ENCODE results near the gene REG4.

Gene REG4

DNA sequence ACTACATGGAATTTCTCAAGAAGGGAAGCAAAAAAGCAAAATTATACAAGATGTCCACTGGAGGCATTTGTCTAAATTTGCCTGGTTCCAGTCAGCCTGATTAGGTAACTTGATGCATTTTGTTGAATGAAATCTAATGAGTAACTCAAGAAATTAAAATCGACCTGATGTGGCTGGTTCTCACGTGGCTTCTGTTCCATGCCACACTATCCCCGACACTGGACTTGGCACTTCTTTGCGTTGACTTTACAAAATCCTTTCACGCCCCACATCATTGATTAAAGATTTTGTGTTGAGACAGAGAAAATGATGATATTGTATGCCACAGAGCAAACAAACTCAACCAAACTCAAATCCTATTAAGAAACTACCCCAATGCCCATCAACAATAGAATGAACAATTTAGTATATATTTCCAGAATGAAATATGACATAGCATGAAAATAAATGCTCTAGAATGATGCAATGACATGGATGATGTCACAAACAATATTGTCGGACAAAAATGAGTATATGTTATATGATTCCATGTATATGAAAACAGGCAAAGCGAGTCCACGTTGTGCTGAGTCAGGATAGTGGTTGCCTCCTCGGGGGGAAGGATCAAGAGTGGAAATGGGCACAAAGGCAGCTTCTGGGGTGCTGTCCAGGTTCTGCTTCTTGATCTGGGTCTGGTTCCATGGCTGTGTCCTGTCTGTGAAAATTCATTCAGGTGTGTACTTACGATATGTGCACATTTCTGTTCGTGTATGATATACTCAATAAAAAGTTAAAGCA is 29.6 kb downstream of the REG4 start:
- TF ChIP-seq, protein P1, sequence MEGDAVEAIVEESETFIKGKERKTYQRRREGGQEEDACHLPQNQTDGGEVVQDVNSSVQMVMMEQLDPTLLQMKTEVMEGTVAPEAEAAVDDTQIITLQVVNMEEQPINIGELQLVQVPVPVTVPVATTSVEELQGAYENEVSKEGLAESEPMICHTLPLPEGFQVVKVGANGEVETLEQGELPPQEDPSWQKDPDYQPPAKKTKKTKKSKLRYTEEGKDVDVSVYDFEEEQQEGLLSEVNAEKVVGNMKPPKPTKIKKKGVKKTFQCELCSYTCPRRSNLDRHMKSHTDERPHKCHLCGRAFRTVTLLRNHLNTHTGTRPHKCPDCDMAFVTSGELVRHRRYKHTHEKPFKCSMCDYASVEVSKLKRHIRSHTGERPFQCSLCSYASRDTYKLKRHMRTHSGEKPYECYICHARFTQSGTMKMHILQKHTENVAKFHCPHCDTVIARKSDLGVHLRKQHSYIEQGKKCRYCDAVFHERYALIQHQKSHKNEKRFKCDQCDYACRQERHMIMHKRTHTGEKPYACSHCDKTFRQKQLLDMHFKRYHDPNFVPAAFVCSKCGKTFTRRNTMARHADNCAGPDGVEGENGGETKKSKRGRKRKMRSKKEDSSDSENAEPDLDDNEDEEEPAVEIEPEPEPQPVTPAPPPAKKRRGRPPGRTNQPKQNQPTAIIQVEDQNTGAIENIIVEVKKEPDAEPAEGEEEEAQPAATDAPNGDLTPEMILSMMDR (IDR thresholded peaks at IDR 0.05; ENCODE audit: low read depth, low read length): no peak
- Histone ChIP-seq H3K36me3 (no peaks in the 10 kb centered on the region), H3K27me3 (peaks cover 8% of the 10 kb centered on the region), H3K9me3 (no peaks in the 10 kb centered on the region), H3K4me1 (no peaks in the 10 kb centered on the region), H3K4me3 (ENCODE audit: low read depth, low read length) (no peak overlapping the region)
- no peak for DNase-seq

DNA sequence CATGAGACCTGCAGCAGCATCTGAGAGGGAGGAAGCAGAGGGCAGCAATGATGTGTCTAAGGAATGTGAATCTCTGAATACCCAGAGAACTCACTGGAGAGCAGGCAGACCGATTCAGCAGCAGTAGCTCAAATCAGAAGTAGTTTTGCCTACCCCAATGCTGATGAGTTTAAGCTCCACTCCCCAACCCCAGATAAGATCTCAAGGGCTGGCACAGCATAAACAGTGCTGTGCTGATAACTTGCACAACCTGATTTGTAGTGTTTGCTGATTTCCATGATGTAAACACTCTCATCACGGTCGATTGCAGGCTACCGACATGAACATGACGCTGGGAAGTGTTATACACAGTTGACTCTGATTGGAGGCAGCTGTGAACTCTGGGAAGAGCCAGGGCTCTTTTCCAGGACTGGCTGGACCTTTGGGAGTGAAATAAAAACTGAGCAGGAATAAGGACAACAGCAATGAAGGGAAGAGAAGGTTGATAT is 31.3 kb downstream of the REG4 start:
- H3K4me3 ChIP-seq (ENCODE audit: low read depth, low read length): peak overlapping the region; percentile 23; the same call in 1 of the 2 replicates
- no peak for DNase-seq
- no peaks in the 10 kb centered on the region for H3K9me3 ChIP-seq
- no peaks in the 10 kb centered on the region for H3K4me1 ChIP-seq
- TF ChIP-seq, protein P1 (IDR thresholded peaks at IDR 0.05; ENCODE audit: low read depth, low read length): no peak
- no peaks in the 10 kb centered on the region for H3K36me3 ChIP-seq
- H3K27me3 ChIP-seq: peaks cover 10% of the 10 kb centered on the region

- no peaks in the 10 kb centered on the region for H3K9me3 ChIP-seq
- H3K36me3 ChIP-seq: no peaks in the 10 kb centered on the region
- H3K4me1 ChIP-seq: no peaks in the 10 kb centered on the region
- no peak for DNase-seq
- H3K27me3 ChIP-seq: peaks cover 10% of the 10 kb centered on the region
- H3K4me3 ChIP-seq (ENCODE audit: low read depth, low read length): no peak overlapping the region
- TF ChIP-seq, protein P1 (IDR thresholded peaks at IDR 0.05; ENCODE audit: low read depth, low read length): no peak
Measured at GRCh38 chr1:119778886-119779560, 32.2 kb downstream of the REG4 start.

- DNase-seq: no peak
- Histone ChIP-seq H3K9me3 (no peaks in the 10 kb centered on the region), H3K4me1 (no peaks in the 10 kb centered on the region), H3K27me3 (peaks cover 11% of the 10 kb centered on the region), H3K36me3 (no peaks in the 10 kb centered on the region), H3K4me3 (ENCODE audit: low read depth, low read length) (no peak overlapping the region)
- TF ChIP-seq, protein P1 (IDR thresholded peaks at IDR 0.05; ENCODE audit: low read depth, low read length): no peak
Measured at GRCh38 chr1:119778359-119778758, 32.9 kb downstream of the REG4 start.

DNA sequence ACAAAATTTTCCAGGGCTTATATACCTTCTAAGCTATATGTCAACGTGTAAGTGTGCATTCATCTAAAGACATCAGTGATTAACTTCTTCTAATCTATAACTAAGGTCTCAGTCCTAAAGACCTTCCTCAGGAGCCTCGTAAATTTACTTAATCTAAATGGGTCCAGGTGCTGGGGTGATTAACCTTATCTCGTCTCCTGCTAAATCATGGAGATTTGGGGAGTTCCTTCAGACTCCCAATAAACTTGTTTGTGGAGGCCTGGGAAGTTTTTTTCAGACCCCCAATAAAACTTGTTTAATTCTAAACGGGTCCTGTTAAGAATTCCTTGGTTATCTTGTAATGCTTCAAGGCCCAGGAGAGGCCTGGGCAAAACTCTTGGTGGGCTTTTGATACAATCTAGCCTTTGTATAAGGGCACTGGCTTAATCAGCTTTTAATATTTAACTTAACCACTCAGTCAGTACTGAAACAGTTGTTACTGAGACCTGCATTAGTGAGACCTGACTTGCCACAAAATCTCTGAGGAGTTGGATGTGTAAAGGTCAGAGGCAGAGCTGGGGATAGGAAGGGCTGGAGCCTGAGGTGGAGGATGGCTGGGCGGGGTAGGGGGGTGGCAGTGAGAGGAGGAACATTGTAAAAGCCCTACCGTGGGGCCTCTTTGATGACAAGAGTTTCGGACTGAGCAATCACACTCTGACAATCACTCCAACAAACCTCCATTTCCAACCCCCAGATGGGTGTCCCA is 36.3 kb downstream of the REG4 start:
- H3K27me3 ChIP-seq: peaks cover 6% of the 10 kb centered on the region
- H3K4me1 ChIP-seq: no peaks in the 10 kb centered on the region
- DNase-seq: no peak
- TF ChIP-seq, protein P1 (IDR thresholded peaks at IDR 0.05; ENCODE audit: low read depth, low read length): no peak
- H3K4me3 ChIP-seq (ENCODE audit: low read depth, low read length): no peak overlapping the region
- no peaks in the 10 kb centered on the region for H3K36me3 ChIP-seq
- H3K9me3 ChIP-seq: no peaks in the 10 kb centered on the region
